H1 (cell line): ENCODE data around the gene PRPS1.

Experiments used
- CREB1 ChIP-seq: IDR thresholded peaks from 2 replicates; pipeline ENCODE4 v1.6.1; 2012; ENCODE audit warnings: inconsistent platforms
- CTCF ChIP-seq, 3 experiments: IDR thresholded peaks; 1 replicate in 2 of 3; 2 replicates in 1 of 3; pipeline versions ENCODE4 v1.5.1 to v1.6.1; 2011; ENCODE audit warnings: low read length in 3 of 3, mild to moderate bottlenecking in 3 of 3, inconsistent platforms in 2 of 3, low read depth in 1 of 3, moderate library complexity in 1 of 3; ENCODE audit not compliant: insufficient read depth in 1 of 3; ENCODE audit errors: control extremely low read depth in 1 of 3
- EP300 ChIP-seq, 2 experiments: IDR thresholded peaks; 1 replicate in 1 of 2; 2 replicates in 1 of 2; pipeline ENCODE4 v1.6.1; 2011 to 2012; ENCODE audit warnings: low read depth in 2 of 2, low read length in 2 of 2, mild to moderate bottlenecking in 2 of 2, borderline replicate concordance in 1 of 2, inconsistent platforms in 1 of 2, moderate library complexity in 1 of 2
- POLR2A ChIP-seq, 2 experiments: IDR thresholded peaks; 1 replicate in 1 of 2; 2 replicates in 1 of 2; pipeline ENCODE4 v1.6.1; 2011; ENCODE audit warnings: low read depth in 2 of 2, low read length in 2 of 2, mild to moderate bottlenecking in 2 of 2; ENCODE audit errors: control extremely low read depth in 1 of 2
- RAD21 ChIP-seq, 2 experiments: IDR thresholded peaks in 1 of 2; conservative IDR thresholded peaks in 1 of 2; 2 replicates each; pipeline ENCODE4 v1.6.1; 2011; ENCODE audit warnings: low read depth in 2 of 2, low read length in 2 of 2, improper control_type of control experiment in 1 of 2, inconsistent platforms in 1 of 2, mild to moderate bottlenecking in 1 of 2, moderate library complexity in 1 of 2
- SP1 ChIP-seq: IDR thresholded peaks from 2 replicates; pipeline ENCODE4 v1.6.1; 2011; ENCODE audit warnings: low read depth, low read length

GRCh38 chrX:107603429-107604159 is 24.7 kb upstream of the PRPS1 start:
- TF ChIP-seq EP300 (IDR thresholded peaks at IDR 0.05; ENCODE audit: borderline replicate concordance in 1 of 2, low read depth in 2 of 2, low read length in 2 of 2), result no peak
- no peak for TF ChIP-seq CREB1
- TF ChIP-seq RAD21 (IDR thresholded peaks at IDR 0.05 in 1 of 2, conservative IDR thresholded peaks at IDR 0.05 in 1 of 2; ENCODE audit: low read depth in 2 of 2, low read length in 2 of 2), result no peak
- TF ChIP-seq POLR2A (IDR thresholded peaks at IDR 0.05; ENCODE audit: control extremely low read depth in 1 of 2, low read depth in 2 of 2, low read length in 2 of 2), result no peak
- TF ChIP-seq SP1, result no peak
- no peak for TF ChIP-seq CTCF (IDR thresholded peaks at IDR 0.05; ENCODE audit: control extremely low read depth in 1 of 3, insufficient read depth in 1 of 3, low read depth in 1 of 3, low read length in 3 of 3)
